GM21576 (cell line): Measurements from ENCODE around the gene CPAMD8.
"Not testable (repeated sequence)": the region's sequence is repeated elsewhere in the genome, so short reads cannot be mapped to it uniquely, and the experiment has no call there.

Source experiments
- ATAC-seq: cut with Tn5 transposase; IDR thresholded peaks from one replicate; pipeline ENCODE4 v1.9.1; 2021; ENCODE audit warnings: mild to moderate bottlenecking, moderate library complexity; ENCODE audit not compliant: unreplicated experiment

Gene CPAMD8

DNA sequence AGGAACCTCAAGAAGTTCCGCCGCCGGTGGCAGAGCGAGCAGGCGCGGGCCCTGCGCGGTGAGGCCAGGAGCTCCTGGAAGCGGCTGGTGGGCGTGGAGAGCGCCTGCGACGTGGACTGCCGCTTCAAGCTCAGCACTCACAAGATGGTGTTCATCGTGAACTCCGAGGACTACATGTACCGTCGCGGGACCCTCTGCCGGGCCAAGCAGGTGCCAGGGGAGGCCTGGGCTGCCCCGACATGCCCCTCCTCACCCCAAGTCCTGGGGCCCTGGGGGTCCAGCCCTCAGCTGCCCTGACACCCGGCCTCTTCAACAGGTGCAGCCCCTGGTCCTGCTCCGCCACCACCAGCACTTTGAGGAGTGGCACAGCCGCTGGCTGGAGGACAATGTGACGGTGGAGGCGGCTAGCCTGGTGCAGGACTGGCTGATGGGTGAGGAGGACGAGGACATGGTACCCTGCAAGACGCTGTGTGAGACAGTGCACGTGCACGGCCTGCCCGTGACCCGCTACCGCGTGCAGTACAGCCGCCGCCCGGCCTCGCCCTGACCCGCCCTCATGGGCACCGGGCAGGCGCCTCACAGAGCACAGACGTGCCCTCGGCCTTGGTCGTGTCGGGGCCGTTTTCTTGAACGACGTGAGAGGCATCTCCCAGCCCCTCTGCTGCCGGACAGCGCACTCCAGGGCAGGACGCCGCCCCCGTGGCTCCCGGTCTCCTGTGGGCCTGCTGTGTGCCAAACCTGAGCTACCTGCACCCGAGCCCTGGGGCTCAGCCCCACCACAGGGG is 148.2 kb downstream of the CPAMD8 start:
- ATAC-seq: no peak

- ATAC-seq: no peak
These were observed 149.0 kb downstream of the CPAMD8 start for GRCh38 chr19:16877581-16877980.

DNA sequence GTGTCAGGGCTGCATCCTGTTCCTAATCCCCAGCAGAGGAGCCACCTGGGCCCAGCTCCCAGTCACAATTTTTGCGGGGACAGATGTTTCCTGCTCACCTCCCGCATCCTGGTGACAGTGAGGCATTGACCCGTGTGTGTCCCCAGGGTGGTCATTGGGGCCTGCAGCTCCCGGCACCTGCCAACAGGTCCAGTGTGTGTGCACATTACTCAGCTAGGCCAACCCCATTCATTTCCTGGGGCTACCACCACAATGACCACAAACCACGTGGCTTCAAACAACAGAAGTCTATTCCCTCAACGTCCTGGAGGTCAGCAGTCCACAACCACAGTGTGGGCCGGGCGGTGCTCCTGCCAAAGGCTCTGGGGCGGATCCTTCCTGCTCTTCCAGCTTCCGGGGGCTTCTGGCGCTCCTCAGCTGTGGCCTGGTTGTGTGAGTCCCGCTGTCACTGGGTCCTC is 149.7 kb downstream of the CPAMD8 start:
- no peak for ATAC-seq

DNA sequence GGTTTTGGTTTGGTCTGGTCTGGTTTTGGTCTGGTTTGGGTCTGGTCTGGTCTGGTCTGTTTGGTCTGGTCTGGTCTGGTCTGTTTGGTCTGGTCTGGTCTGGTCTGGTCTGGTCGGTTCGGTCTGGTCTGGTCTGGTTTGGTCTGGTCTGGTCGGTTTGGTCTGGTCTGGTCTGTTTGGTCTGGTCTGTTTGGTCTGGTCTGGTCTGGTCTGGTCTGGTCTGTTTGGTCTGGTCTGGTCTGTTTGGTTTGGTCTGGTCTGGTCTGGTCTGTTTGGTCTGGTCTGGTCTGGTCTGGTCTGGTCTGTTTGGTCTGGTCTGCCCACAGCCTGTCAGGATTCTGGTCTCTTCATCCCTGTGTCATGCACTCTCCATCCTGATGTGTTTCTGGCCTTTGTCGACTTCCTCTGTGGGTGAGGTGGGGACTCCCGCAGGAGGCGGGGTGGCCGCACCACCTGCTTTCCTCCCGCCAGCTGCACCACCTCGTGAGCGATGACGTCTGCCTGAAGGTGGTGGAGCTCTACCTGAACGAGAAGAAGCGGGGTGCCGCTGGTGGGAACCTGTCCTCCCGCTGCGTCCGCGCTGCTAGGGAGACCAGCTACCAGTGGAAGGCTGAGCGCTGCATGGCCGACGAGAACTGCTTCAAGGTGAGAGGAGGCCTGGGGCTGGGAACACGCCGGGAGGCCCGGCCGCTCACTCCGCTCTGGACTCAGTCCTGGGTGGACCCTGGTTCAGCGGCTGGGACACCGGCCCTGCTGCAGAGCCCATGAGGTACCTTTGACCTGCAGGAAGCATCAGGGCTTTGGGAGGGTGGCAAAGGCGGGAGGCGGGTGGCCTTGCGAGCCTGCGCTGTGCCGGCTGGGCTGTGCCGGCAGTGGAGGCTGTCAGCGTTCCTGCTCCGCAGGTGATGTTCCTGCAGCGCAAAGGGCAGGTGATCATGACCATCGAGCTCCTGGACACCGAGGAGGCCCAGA is 150.7 kb downstream of the CPAMD8 start:
- no peak for ATAC-seq

DNA sequence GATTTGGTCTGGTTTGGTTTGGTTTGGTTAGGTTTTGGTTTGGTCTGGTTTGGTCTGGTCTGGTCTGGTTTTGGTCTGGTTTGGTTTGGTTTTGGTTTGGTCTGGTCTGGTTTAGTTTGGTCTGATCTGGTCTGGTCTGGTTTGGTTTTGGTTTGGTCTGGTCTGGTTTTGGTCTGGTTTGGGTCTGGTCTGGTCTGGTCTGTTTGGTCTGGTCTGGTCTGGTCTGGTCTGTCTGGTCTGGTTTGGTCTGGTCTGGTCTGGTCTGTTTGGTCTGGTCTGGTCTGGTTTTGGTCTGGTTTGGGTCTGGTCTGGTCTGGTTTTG is 151.7 kb downstream of the CPAMD8 start:
- ATAC-seq: not testable (repeated sequence)

- ATAC-seq: no peak
These were observed 152.2 kb downstream of the CPAMD8 start for GRCh38 chr19:16874250-16874977.

GRCh38 chr19:16873594-16873993 is 153.0 kb downstream of the CPAMD8 start:
- ATAC-seq: no peak

DNA sequence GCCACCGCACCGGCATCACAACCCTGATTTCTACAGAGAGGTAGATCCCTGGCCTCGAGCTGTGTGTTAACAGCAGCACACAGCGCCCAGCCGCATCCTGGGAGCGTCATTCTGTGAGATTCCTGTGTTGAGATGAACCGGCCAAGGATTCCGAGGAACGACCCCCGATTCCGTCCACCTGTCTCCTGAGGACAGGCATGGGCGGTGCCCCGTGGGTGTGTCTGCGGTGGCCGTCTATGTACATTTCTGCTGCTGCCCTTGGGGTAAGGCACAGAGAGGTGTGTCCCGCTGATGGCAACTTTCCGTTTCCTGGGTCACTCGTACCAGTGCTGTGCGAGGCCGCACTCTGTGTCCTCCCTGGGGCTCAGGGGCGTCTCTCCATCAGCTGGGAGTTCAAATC is 153.9 kb downstream of the CPAMD8 start:
- ATAC-seq: no peak

DNA sequence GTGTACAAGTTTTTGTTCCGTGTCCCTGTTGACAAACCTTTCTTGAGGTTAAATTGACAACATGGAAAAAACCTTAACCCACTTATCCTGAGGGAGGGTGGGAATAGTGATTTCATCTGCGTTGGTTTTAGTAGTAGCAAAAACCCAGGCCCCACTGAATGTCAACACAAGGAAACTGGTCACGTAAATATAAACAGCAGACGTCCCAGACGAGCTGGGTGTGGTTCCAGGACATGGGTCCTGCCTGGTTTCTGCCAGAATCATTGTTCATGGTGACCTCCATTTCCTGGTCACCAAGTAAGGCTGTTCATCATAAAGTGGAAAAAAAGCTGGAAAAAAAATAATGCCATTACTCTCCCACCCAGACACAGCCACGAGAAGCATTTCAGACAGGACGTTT is 154.7 kb downstream of the CPAMD8 start:
- ATAC-seq: no peak

GRCh38 chr19:16869331-16869972 is 157.2 kb downstream of the CPAMD8 start:
- no peak for ATAC-seq

DNA sequence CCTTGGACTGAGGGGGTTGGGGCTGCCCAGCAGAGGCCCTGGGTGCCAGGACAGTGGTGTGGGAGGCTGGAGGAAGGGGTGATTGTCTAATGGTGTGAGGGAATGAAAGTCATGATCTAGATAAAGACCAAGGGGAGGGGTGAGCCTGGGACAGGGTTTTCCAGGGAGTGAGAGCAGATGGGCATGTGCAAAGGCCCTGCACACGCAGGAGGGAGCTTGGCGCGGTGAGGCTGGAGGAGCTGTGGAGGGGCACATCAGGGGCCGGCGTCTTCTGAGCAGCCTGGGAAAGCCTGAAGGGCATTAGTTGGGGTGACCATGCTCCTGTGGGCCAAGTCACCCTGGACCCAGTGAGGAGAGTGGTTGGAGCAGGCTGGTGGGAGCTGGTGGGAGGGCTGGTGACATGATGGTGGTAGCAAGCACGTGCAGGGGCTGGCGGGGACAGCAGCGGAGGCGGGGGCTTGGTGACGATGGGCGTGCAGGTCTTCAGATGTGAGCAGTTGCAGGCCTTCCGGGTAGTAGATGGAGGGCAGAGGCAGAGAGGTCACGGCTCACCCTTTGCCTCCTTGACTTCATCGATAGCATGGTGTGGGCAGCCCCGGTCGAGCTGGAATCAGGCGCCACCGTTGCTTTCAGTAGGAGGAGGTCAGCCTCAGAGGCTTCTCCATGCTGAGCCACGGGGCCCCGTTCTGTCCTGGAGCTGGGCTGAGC is 158.0 kb downstream of the CPAMD8 start:
- no peak for ATAC-seq

DNA sequence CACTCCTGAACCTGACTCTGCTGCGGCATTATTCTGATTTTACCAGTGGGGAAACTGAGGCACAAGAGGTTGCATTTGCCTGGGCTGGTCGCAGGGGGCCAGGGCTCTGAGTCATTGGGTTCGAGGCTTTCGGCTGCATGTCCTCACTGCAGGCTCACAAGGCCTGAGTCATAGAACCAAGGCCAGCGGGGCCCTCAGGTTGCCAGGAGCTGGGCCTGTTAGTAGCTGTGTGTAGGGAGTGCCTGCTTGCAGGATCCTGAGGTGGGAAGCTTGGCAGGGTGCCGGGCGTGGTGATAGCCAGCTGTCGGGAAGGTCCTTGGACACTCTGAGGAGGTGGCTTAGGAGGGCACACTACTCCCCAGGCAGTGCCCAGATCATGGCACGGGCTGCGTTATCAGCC is 159.4 kb downstream of the CPAMD8 start:
- ATAC-seq: no peak

GRCh38 chr19:16862826-16863415 is 163.7 kb downstream of the CPAMD8 start:
- no peak for ATAC-seq

- no peak for ATAC-seq
These were observed 164.8 kb downstream of the CPAMD8 start for GRCh38 chr19:16861834-16862233.

- no peak for ATAC-seq
These were observed 165.6 kb downstream of the CPAMD8 start for GRCh38 chr19:16861011-16861410.

DNA sequence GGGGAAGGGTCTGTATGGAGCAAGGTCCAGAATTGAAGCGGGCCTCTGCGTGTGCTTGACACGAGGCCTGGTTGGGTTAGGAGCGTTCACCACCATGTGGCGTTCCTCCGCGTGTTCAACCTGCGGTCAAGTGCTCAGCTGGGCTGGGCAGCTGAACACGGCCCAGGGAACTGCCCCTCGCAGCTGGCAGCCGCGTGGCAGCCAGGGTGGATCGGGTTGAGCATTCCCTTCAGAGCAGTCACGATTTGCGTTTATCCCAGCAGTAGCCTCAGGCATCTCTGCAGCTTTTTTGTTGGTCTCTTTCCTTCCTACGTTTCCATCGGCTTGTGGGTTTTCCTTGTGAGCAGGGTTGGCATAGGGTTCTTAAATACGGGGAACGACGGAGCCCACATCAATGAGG is 166.5 kb downstream of the CPAMD8 start:
- no peak for ATAC-seq

GRCh38 chr19:16859626-16860025 is 167.0 kb downstream of the CPAMD8 start:
- no peak for ATAC-seq

- ATAC-seq: no peak
These were observed 170.5 kb downstream of the CPAMD8 start for GRCh38 chr19:16856091-16856490.

DNA sequence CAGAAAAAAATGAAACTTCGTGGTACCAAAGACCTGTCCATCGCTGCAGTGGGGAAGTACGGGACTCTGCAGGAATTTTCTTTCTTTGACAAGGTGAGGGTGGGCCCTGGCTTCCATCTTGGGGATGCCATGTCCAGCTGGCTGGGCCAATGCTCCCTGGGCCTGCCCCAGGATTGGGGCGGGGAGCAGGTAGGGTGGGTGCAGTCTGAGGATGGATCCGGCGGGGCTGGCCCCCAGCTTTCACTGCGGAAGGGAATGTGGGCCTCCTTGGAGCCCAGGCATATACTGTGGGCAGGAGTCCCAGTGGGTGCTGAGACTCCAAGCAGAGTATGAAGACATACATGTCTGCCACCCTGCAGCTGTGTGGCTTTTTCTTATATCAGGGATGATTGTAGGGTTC is 173.5 kb downstream of the CPAMD8 start:
- ATAC-seq: no peak
